22Rv1 (cell line): Measurements from ENCODE around the gene ATN1.

Source experiments
- ZFX ChIP-seq: fragments of 450-650 bp; IDR thresholded peaks from 2 replicates; pipeline ENCODE4 v1.6.1; 2017; ENCODE audit warnings: antibody characterized with exemption, borderline replicate concordance
- TF ChIP-seq, protein P1 (sequence below): fragments of 450-650 bp; IDR thresholded peaks from 2 replicates; pipeline ENCODE4 v1.5.1; 2017; ENCODE audit warnings: mild to moderate bottlenecking

DNA sequence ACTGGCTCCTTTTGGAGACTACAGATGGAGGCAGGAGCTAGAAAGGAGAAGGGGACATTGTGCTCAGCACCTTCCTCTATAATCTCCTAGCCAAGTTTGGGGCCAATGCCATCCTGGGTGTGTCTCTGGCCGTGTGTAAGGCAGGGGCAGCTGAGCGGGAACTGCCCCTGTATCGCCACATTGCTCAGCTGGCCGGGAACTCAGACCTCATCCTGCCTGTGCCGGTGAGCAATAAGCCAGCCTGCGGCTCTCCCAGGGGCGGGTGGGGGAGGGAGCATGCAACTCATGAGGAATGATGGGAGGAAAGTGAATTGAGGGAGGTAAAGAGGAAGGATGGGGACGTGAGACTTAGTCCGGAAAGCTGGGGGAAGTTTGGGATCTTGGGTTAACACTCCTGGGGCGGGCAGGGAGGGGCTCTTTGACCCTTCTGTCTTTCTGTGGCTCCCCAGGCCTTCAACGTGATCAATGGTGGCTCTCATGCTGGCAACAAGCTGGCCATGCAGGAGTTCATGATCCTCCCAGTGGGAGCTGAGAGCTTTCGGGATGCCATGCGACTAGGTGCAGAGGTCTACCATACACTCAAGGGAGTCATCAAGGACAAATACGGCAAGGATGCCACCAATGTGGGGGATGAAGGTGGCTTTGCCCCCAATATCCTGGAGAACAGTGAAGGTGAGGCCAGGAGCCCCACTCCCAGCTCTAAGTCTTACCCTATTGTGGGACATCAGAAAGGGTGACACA is 10.1 kb upstream of the ATN1 start:
- TF ChIP-seq, protein P1, sequence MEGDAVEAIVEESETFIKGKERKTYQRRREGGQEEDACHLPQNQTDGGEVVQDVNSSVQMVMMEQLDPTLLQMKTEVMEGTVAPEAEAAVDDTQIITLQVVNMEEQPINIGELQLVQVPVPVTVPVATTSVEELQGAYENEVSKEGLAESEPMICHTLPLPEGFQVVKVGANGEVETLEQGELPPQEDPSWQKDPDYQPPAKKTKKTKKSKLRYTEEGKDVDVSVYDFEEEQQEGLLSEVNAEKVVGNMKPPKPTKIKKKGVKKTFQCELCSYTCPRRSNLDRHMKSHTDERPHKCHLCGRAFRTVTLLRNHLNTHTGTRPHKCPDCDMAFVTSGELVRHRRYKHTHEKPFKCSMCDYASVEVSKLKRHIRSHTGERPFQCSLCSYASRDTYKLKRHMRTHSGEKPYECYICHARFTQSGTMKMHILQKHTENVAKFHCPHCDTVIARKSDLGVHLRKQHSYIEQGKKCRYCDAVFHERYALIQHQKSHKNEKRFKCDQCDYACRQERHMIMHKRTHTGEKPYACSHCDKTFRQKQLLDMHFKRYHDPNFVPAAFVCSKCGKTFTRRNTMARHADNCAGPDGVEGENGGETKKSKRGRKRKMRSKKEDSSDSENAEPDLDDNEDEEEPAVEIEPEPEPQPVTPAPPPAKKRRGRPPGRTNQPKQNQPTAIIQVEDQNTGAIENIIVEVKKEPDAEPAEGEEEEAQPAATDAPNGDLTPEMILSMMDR, result no peak
- TF ChIP-seq ZFX, result no peak
